GM12872 (cell line): ENCODE measurements around the gene AIMP2.
A peak's percentile ranks its signal among the peaks of the same experiment; 100 is the strongest.
"Not testable (repeated sequence)": the region's sequence is repeated elsewhere in the genome, so short reads cannot be mapped to it uniquely, and the experiment has no call there.

Experiments used
- TF ChIP-seq, protein P1 (sequence below): IDR thresholded peaks from 3 replicates; pipeline ENCODE4 v1.5.1; 2011; ENCODE audit warnings: low read depth, mild to moderate bottlenecking, low read length, moderate library complexity; ENCODE audit not compliant: insufficient read depth

Gene AIMP2

DNA sequence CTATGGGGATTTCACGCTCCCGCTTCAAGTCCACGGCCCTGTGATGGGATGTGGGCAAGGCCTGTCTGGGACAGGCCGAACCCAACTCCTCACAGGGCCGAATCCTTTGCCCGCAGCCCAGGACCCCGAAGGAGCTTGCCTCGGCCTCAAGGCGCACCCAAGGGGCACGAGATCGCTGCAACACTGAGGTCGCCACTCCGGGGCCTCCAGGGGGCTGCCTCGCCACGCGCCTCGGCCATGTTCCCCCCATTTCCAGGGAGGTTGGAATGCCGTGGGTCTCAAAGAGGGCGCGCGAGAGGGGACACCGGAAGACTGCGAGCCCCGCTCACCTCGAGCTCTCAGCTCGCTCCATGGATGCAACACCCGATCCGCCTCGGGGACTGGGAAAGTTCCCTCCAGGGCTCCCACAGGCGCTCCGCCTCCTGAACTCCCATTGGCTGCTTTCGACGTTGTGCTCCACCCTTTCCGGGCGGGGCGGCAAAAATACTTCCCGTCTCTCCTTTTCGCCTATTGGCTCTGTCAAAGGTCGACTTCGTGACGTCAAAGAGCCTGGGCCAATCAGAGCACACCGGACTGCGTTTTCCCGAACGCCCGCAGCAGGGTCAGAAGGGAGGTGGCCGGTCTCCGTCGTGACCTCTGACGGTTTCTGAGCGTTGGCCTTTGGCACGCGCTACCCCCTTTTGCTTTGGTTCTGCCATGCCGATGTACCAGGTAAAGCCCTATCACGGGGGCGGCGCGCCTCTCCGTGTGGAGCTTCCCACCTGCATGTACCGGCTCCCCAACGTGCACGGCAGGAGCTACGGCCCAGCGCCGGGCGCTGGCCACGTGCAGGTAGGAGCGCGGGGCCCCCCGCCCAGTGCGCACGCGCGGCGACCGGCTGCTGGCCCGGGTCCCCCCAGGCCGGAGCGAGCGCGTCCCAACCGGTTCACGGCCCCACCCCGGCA, at the start of gene AIMP2, which contains the start of gene PMS2:
AIMP2 (plus strand) TSS at position 605 of the 944 bp plus-strand sequence; CDS start at position 697, 92 bp downstream.
PMS2 (minus strand) TSS at position 382 of the 944 bp plus-strand sequence; CDS start at position 352, 30 bp downstream.
- TF ChIP-seq, protein P1, sequence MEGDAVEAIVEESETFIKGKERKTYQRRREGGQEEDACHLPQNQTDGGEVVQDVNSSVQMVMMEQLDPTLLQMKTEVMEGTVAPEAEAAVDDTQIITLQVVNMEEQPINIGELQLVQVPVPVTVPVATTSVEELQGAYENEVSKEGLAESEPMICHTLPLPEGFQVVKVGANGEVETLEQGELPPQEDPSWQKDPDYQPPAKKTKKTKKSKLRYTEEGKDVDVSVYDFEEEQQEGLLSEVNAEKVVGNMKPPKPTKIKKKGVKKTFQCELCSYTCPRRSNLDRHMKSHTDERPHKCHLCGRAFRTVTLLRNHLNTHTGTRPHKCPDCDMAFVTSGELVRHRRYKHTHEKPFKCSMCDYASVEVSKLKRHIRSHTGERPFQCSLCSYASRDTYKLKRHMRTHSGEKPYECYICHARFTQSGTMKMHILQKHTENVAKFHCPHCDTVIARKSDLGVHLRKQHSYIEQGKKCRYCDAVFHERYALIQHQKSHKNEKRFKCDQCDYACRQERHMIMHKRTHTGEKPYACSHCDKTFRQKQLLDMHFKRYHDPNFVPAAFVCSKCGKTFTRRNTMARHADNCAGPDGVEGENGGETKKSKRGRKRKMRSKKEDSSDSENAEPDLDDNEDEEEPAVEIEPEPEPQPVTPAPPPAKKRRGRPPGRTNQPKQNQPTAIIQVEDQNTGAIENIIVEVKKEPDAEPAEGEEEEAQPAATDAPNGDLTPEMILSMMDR, result peak; percentile 32; the same call in 1 of the 3 replicates

DNA sequence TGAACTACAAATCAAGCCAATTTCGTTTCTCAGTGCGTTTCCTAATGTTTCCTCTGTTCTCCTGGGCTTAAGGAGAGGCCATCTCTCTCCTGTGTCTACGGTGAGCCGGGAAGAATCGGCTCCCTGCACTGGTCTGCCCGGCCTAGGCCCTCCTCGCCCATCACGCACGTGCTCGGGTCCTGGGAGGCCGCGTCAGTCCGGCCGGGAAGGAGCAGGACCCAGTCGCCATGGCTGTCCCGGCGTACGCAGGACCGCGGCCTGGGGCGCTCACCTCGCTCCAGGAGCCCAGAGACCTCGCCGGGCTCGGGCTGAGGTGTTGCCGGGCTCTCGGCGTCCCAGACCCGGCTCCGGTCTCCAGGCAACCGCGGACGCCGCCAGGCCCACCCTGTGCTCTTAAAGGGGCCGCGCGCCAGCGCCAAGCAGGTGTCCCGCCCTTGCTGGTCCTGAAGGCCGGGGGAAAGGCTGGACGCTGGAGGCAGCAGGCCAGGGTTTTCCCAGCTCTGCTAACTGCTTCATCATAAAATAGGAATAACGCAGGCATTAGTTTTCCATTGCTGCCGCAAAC, 38.6 kb upstream of the AIMP2 start, which contains the start of gene RSPH10B:
RSPH10B (minus strand) TSS at position 343 of the 565 bp plus-strand sequence. CDS start 3,573 bp downstream, outside the sequence.
- TF ChIP-seq, protein P1, result not testable (repeated sequence)

DNA sequence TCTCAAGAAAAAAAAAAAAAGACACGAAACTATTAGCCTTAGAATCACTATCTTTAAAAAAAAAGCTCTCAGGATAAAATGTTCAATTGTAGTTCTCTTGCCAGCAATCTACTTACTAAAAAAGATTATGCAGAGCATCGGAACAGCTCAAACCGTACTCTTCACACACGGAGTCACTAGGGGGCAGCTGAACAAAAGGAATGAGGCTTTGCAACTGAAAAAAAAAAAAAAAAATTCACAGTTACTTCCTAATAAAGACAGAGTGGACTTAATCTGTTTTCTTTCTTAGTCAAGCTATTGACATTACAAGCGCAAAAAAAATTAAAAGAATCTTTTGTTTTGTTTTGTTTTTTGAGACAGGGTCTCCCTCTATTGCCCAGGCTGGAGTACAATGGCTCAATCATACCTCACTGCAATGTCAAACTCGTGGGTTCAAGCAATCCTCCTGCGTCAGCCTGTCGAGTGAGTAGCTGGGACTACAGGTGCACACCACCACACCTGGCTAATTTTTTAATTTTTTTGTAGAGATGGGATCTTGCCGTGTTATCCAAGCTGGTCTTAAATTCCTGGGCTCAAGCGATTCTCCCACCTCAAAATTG, 11.8 kb upstream of the AIMP2 start:
- TF ChIP-seq, protein P1, result peak; percentile 43; the same call in 1 of the 3 replicates

DNA sequence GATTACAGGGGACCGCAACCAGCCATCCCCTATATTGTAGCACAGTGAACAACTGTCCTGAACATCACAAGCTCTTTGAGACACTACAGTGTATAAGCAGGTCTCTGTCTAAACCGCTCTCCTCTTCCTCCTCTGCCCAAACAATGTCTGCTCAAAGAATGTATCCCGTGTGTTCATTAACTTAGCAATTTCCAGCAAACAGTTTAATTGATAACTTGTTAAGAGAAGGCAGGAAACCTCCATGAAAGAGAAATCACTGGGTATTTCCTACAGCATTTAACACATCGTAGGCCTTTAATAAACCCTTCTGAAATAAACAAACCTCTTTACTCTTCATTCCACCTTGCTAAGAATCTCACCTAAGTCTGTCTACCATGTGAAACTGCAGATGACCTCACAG, 1.7 kb upstream of the AIMP2 start:
- TF ChIP-seq, protein P1, result no peak

DNA sequence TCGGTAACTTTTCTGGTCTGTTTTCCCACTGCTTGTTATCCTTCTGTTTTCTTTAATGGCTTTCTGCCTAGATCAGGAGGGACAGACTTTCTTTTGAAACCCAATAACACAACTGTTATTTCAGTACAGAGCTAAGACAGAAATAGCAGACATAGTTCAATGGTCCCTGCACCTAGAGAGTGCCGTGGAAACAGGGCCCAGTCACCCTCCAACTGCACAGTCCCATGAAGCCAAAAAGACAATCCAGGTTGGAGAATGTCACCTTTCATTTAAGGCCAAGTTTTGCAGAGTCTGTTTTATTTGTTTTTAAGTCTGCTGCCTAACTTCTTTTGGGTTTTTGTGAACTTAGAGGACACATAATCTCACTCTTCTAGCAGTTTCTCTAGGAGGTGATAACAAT, 2.5 kb downstream of the AIMP2 start:
- TF ChIP-seq, protein P1, result no peak

DNA sequence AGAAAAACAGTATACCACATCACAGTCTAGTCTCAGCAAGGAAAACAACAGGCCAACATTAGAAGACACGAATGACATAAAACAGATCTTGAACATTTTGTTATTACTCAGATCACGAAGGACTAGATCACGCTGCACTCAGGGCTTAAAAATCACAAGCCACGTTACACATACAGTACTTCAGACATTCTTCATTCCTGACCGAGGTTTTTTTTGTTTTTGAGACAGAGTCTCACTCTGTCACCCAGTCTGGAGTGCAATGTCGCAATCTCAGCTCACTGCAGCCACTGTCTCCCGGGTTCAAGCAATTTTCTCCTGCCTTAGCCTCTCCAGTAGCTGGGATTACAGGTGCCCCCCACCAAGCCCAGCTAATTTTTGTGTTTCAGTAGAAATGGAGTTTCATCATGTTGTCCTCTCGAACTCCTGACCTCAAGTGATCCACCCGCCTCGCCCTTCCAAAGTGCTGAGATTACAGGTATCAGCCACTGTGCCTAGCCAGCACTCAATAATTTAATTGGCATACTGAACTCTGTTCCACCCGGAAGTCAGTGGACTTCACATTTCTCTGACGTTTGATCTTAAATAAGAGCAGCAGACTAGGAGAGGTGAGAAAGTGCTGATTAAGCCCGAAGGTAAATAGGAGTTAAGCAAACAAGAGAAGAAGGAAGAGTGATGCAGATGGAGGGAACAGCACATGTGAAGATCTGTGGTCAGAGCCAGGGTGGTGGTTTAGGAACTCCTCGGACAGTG, 3.5 kb downstream of the AIMP2 start:
- TF ChIP-seq, protein P1, result no peak
